Stomach smooth muscle (tissue), 2 donors: Measurements from ENCODE around the gene MAP1B.

Experiments
- H3K27ac ChIP-seq: one replicate; pipeline ENCODE4 v1.7.0; 2013; ENCODE audit warnings: mild to moderate bottlenecking, low read length, inconsistent platforms
- H3K27me3 ChIP-seq, 2 donors: one replicate each; pipeline ENCODE4 v1.7.0; 2013; ENCODE audit warnings: low read length in 2 of 2; ENCODE audit not compliant: insufficient read depth in 2 of 2, control insufficient read depth in 1 of 2
- H3K36me3 ChIP-seq, 2 donors: one replicate each; pipeline ENCODE4 v1.7.0; 2013; ENCODE audit warnings: low read length in 2 of 2; ENCODE audit not compliant: control insufficient read depth in 2 of 2, insufficient read depth in 2 of 2
- H3K4me1 ChIP-seq: one replicate; pipeline ENCODE4 v1.7.0; 2013; ENCODE audit warnings: low read length; ENCODE audit not compliant: control insufficient read depth, insufficient read depth
- H3K4me3 ChIP-seq, 2 donors: one replicate each; pipeline ENCODE4 v1.7.0; 2013; ENCODE audit warnings: low read length in 2 of 2
- H3K9ac ChIP-seq, 2 donors: one replicate each; pipeline ENCODE4 v1.7.0; 2013; ENCODE audit warnings: low read length in 2 of 2, mild to moderate bottlenecking in 1 of 2
- H3K9me3 ChIP-seq, 2 donors: one replicate each; pipeline ENCODE4 v1.7.0; 2013; ENCODE audit warnings: low read length in 2 of 2; ENCODE audit not compliant: control insufficient read depth in 2 of 2
- donor health status: healthy.
- donor health status: Pancreatic carcinoma.

Gene MAP1B

GRCh38 chr5:72223371-72223770 lies 116.1 kb downstream of the MAP1B start:
- no peak overlapping the region for H3K27ac ChIP-seq
- no peaks in the 10 kb centered on the region for H3K4me1 ChIP-seq
- no peak overlapping the region for H3K4me3 ChIP-seq
- no peaks in the 10 kb centered on the region for H3K9me3 ChIP-seq
- H3K27me3 ChIP-seq = no peaks in the 10 kb centered on the region
- H3K36me3 ChIP-seq = peaks cover 40 to 51% of the 10 kb centered on the region in 2 donors
- no peak overlapping the region for H3K9ac ChIP-seq

- H3K36me3 ChIP-seq = peaks cover 31 to 37% of the 10 kb centered on the region in 2 donors
Observed at GRCh38 chr5:72224946-72225463, 117.7 kb downstream of the MAP1B start.

GRCh38 chr5:72225741-72226140 lies 118.5 kb downstream of the MAP1B start:
- no peaks in the 10 kb centered on the region for H3K4me1 ChIP-seq
- no peak overlapping the region for H3K4me3 ChIP-seq
- no peak overlapping the region for H3K9ac ChIP-seq
- no peak overlapping the region for H3K27ac ChIP-seq
- H3K9me3 ChIP-seq = no peaks in the 10 kb centered on the region
- no peaks in the 10 kb centered on the region for H3K27me3 ChIP-seq
- peaks cover 26 to 31% of the 10 kb centered on the region in 2 donors for H3K36me3 ChIP-seq

More at GRCh38 chr5:72224946-72225463, 117.7 kb downstream of the MAP1B start:
- Histone ChIP-seq H3K27me3 (no peaks in the 10 kb centered on the region), H3K4me3 (no peak overlapping the region), H3K9me3 (no peaks in the 10 kb centered on the region), H3K27ac (no peak overlapping the region), H3K9ac (no peak overlapping the region), H3K4me1 (no peaks in the 10 kb centered on the region)

GRCh38 chr5:72226950-72227349 lies 119.7 kb downstream of the MAP1B start:
- H3K27ac ChIP-seq = no peak overlapping the region
- no peaks in the 10 kb centered on the region for H3K4me1 ChIP-seq
- no peak overlapping the region for H3K9ac ChIP-seq
- peaks cover 26% of the 10 kb centered on the region in 2 donors for H3K36me3 ChIP-seq
- H3K4me3 ChIP-seq = no peak overlapping the region
- H3K9me3 ChIP-seq = no peaks in the 10 kb centered on the region
- no peaks in the 10 kb centered on the region for H3K27me3 ChIP-seq

GRCh38 chr5:72228960-72229359 lies 121.7 kb downstream of the MAP1B start:
- Histone ChIP-seq H3K4me3 (no peak overlapping the region), H3K9ac (no peak overlapping the region), H3K27me3 (no peaks in the 10 kb centered on the region), H3K36me3 (peaks cover 10 to 16% of the 10 kb centered on the region in 2 donors), H3K4me1 (no peaks in the 10 kb centered on the region), H3K27ac (no peak overlapping the region), H3K9me3 (no peaks in the 10 kb centered on the region)

GRCh38 chr5:72231991-72232703 lies 124.9 kb downstream of the MAP1B start:
- Histone ChIP-seq H3K27ac (no peak overlapping the region), H3K9me3 (no peaks in the 10 kb centered on the region), H3K4me1 (no peaks in the 10 kb centered on the region), H3K27me3 (no peaks in the 10 kb centered on the region), H3K9ac (no peak overlapping the region), H3K4me3 (no peak overlapping the region), H3K36me3 (no peaks in the 10 kb centered on the region)

GRCh38 chr5:72232838-72233237 lies 125.6 kb downstream of the MAP1B start:
- Histone ChIP-seq H3K9me3 (no peaks in the 10 kb centered on the region), H3K4me1 (no peaks in the 10 kb centered on the region), H3K9ac (no peak overlapping the region), H3K36me3 (no peaks in the 10 kb centered on the region), H3K4me3 (no peak overlapping the region), H3K27me3 (no peaks in the 10 kb centered on the region), H3K27ac (no peak overlapping the region)

- H3K36me3 ChIP-seq = no peaks in the 10 kb centered on the region
- H3K4me3 ChIP-seq = no peak overlapping the region
- no peaks in the 10 kb centered on the region for H3K27me3 ChIP-seq
- H3K4me1 ChIP-seq = no peaks in the 10 kb centered on the region
- no peaks in the 10 kb centered on the region for H3K9me3 ChIP-seq
- H3K9ac ChIP-seq = no peak overlapping the region
- no peak overlapping the region for H3K27ac ChIP-seq
Observed at GRCh38 chr5:72233835-72234234, 126.6 kb downstream of the MAP1B start.

- Histone ChIP-seq H3K36me3 (no peaks in the 10 kb centered on the region), H3K27ac (no peak overlapping the region)
Observed at GRCh38 chr5:72234265-72234700, 127.0 kb downstream of the MAP1B start.

GRCh38 chr5:72234868-72235267 lies 127.6 kb downstream of the MAP1B start:
- Histone ChIP-seq H3K36me3 (no peaks in the 10 kb centered on the region), H3K27ac (no peak overlapping the region), H3K4me3 (no peak overlapping the region), H3K27me3 (no peaks in the 10 kb centered on the region), H3K4me1 (no peaks in the 10 kb centered on the region), H3K9ac (no peak overlapping the region), H3K9me3 (no peaks in the 10 kb centered on the region)

More at GRCh38 chr5:72234265-72234700, 127.0 kb downstream of the MAP1B start:
- H3K9ac ChIP-seq = no peak overlapping the region
- no peak overlapping the region for H3K4me3 ChIP-seq
- H3K27me3 ChIP-seq = no peaks in the 10 kb centered on the region
- H3K4me1 ChIP-seq = no peaks in the 10 kb centered on the region
- H3K9me3 ChIP-seq = no peaks in the 10 kb centered on the region

GRCh38 chr5:72235725-72236124 lies 128.4 kb downstream of the MAP1B start:
- Histone ChIP-seq H3K9me3 (no peaks in the 10 kb centered on the region), H3K4me1 (no peaks in the 10 kb centered on the region), H3K36me3 (no peaks in the 10 kb centered on the region), H3K9ac (no peak overlapping the region), H3K27ac (no peak overlapping the region), H3K27me3 (no peaks in the 10 kb centered on the region), H3K4me3 (no peak overlapping the region)
